ENCODE measurements around the gene DFFA.

Gene DFFA

DNA sequence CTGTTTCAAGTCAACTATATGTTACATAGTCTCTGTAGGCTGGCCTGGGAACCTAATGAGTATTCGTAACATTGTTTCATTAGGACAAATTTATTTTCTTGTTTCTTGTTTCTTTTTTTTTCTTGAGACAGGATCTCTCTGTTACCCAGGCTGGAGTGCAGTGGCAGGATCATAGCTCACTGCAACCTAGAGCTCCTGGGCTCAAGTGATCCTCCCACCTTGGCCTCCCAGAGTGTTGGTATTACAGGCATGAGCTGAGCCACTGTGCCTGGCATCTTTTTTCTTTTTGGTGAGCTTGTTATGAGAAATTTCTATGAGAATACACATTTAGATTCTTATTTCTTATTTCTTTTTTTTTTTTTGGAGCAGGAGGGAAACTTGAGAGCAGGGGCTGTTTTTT is 35.3 kb downstream of the DFFA start:
- H3K36me3 ChIP-seq (ENCODE audit: low read length), result no peaks in the 10 kb centered on the region
- H3K27ac ChIP-seq (ENCODE audit: low read depth, low read length), result no peak overlapping the region
- H3K27me3 ChIP-seq (ENCODE audit: low read length), result no peaks in the 10 kb centered on the region
- H3F3A ChIP-seq (ENCODE audit: insufficient read depth), result no peaks in the 10 kb centered on the region
- no peaks in the 10 kb centered on the region for H3K79me2 ChIP-seq (ENCODE audit: insufficient read depth, low read length)
- H3K9me3 ChIP-seq (ENCODE audit: insufficient read depth, low read length), result no peaks in the 10 kb centered on the region
- H3K9me2 ChIP-seq (replicated peaks; ENCODE audit: insufficient read depth, low read length), result no peaks in the 10 kb centered on the region
- no peak overlapping the region for H3K4me2 ChIP-seq (ENCODE audit: low read depth, low read length, poor library complexity, severe bottlenecking)
- no peak overlapping the region for H2AFZ ChIP-seq (ENCODE audit: low read depth, low read length, severe bottlenecking)
- no peaks in the 10 kb centered on the region for H4K20me1 ChIP-seq (ENCODE audit: low read depth, low read length)
- H3K4me3 ChIP-seq (ENCODE audit: insufficient read depth, low read length, poor library complexity, severe bottlenecking), result no peak overlapping the region
- H3K9ac ChIP-seq (ENCODE audit: low read length), result no peak overlapping the region
- TF ChIP-seq, protein P1, sequence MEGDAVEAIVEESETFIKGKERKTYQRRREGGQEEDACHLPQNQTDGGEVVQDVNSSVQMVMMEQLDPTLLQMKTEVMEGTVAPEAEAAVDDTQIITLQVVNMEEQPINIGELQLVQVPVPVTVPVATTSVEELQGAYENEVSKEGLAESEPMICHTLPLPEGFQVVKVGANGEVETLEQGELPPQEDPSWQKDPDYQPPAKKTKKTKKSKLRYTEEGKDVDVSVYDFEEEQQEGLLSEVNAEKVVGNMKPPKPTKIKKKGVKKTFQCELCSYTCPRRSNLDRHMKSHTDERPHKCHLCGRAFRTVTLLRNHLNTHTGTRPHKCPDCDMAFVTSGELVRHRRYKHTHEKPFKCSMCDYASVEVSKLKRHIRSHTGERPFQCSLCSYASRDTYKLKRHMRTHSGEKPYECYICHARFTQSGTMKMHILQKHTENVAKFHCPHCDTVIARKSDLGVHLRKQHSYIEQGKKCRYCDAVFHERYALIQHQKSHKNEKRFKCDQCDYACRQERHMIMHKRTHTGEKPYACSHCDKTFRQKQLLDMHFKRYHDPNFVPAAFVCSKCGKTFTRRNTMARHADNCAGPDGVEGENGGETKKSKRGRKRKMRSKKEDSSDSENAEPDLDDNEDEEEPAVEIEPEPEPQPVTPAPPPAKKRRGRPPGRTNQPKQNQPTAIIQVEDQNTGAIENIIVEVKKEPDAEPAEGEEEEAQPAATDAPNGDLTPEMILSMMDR (IDR thresholded peaks at IDR 0.05; ENCODE audit: insufficient read depth, low read length, poor library complexity, severe bottlenecking), result no peak
- TF ChIP-seq EZH2phosphoT487 (conservative IDR thresholded peaks at IDR 0.05; ENCODE audit: low read length), result no peak

DNA sequence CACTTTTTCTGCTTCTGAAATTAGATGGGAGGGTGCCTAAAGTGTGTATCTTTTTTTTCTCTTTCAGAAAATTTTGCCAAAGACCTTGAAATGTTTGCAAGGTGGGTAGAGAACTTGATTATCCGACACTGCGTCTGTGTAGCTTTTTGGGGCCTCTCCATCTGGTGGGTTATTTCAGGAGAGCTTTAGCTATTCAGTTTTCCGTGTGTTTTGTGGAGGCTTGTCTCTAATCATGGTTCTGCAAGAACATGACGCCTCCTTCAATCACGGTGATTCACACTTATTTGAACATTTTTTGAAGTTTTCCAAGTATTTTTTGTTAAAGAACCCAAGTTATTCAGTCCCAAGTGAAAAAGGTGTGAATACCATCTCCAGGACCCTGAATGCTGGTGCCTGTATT is 37.7 kb downstream of the DFFA start:
- Histone ChIP-seq H3K79me2 (ENCODE audit: insufficient read depth, low read length) (no peaks in the 10 kb centered on the region), H3K4me2 (ENCODE audit: low read depth, low read length, poor library complexity, severe bottlenecking) (no peak overlapping the region), H3K27me3 (ENCODE audit: low read length) (no peaks in the 10 kb centered on the region), H3K9me3 (ENCODE audit: insufficient read depth, low read length) (no peaks in the 10 kb centered on the region), H3F3A (ENCODE audit: insufficient read depth) (no peaks in the 10 kb centered on the region), H4K20me1 (ENCODE audit: low read depth, low read length) (no peaks in the 10 kb centered on the region), H3K27ac (ENCODE audit: low read depth, low read length) (no peak overlapping the region), H3K36me3 (ENCODE audit: low read length) (no peaks in the 10 kb centered on the region), H2AFZ (ENCODE audit: low read depth, low read length, severe bottlenecking) (no peak overlapping the region), H3K9me2 (replicated peaks; ENCODE audit: insufficient read depth, low read length) (no peaks in the 10 kb centered on the region), H3K4me3 (ENCODE audit: insufficient read depth, low read length, poor library complexity, severe bottlenecking) (no peak overlapping the region), H3K9ac (ENCODE audit: low read length) (no peak overlapping the region)
- TF ChIP-seq EZH2phosphoT487 (conservative IDR thresholded peaks at IDR 0.05; ENCODE audit: low read length), result no peak
- TF ChIP-seq, protein P1 (IDR thresholded peaks at IDR 0.05; ENCODE audit: insufficient read depth, low read length, poor library complexity, severe bottlenecking), result no peak

DNA sequence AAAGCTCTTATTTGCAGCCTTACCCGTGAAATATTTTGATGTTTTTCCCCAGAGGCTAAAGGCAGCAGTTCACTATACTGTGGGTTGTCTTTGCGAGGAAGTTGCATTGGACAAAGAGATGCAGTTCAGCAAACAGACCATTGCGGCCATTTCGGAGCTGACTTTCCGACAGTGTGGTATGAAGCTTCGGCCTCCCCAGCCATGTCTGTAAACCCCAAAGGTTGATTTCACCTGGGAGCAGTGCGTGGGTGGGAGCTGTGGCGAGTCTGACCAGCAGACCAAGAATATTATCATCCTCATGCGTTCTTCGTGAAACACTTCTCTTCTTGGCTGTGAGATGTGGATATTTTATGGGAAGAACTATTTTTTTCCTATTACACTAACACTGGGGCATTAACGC is 38.5 kb downstream of the DFFA start:
- Histone ChIP-seq H4K20me1 (ENCODE audit: low read depth, low read length) (no peaks in the 10 kb centered on the region), H2AFZ (ENCODE audit: low read depth, low read length, severe bottlenecking) (no peak overlapping the region), H3K4me2 (ENCODE audit: low read depth, low read length, poor library complexity, severe bottlenecking) (no peak overlapping the region), H3K36me3 (ENCODE audit: low read length) (no peaks in the 10 kb centered on the region), H3F3A (ENCODE audit: insufficient read depth) (no peaks in the 10 kb centered on the region), H3K27ac (ENCODE audit: low read depth, low read length) (no peak overlapping the region), H3K9ac (ENCODE audit: low read length) (no peak overlapping the region), H3K27me3 (ENCODE audit: low read length) (no peaks in the 10 kb centered on the region), H3K9me3 (ENCODE audit: insufficient read depth, low read length) (no peaks in the 10 kb centered on the region), H3K79me2 (ENCODE audit: insufficient read depth, low read length) (no peaks in the 10 kb centered on the region), H3K9me2 (replicated peaks; ENCODE audit: insufficient read depth, low read length) (no peaks in the 10 kb centered on the region), H3K4me3 (ENCODE audit: insufficient read depth, low read length, poor library complexity, severe bottlenecking) (no peak overlapping the region)
- TF ChIP-seq EZH2phosphoT487 (conservative IDR thresholded peaks at IDR 0.05; ENCODE audit: low read length), result no peak
- TF ChIP-seq, protein P1 (IDR thresholded peaks at IDR 0.05; ENCODE audit: insufficient read depth, low read length, poor library complexity, severe bottlenecking), result no peak

Measured in SU-DHL-6 (cell line).